Astrocyte of the hippocampus (primary cell): ENCODE results near the gene TGIF1.

Experiments used
- DNase-seq: peaks from one replicate; pipeline ENCODE4 v3.0.0; 2011; ENCODE audit warnings: low read depth, low spot score

TGIF1 gene

GRCh38 chr18:3434685-3435084, 15.3 kb upstream of the TGIF1 start:
- no peak for DNase-seq

- no peak for DNase-seq
Observed at GRCh38 chr18:3440341-3440740, 9.6 kb upstream of the TGIF1 start.

GRCh38 chr18:3441290-3441689, 8.7 kb upstream of the TGIF1 start:
- peak; percentile 53 for DNase-seq

GRCh38 chr18:3442919-3443318, 7.1 kb upstream of the TGIF1 start:
- no peak for DNase-seq

- DNase-seq: no peak
Observed at GRCh38 chr18:3444296-3444695, 5.7 kb upstream of the TGIF1 start.

GRCh38 chr18:3444954-3445353, 5.0 kb upstream of the TGIF1 start:
- DNase-seq: no peak

- DNase-seq: peak; percentile 75
Observed at GRCh38 chr18:3447068-3447894, 2.7 kb upstream of the TGIF1 start.

- peak; percentile 99 for DNase-seq
Observed at GRCh38 chr18:3447895-3448837, 1.8 kb upstream of the TGIF1 start.

GRCh38 chr18:3448838-3449511, 997 bp upstream of the TGIF1 start:
- DNase-seq: peak; percentile 81

GRCh38 chr18:3449512-3450011, 410 bp upstream of the TGIF1 start:
- DNase-seq: peak; percentile 88

GRCh38 chr18:3450799-3451182, 819 bp downstream of the TGIF1 start:
- DNase-seq: no peak

GRCh38 chr18:3451183-3451988, 1.4 kb downstream of the TGIF1 start:
- DNase-seq: peak; percentile 97

GRCh38 chr18:3451989-3452749, 2.2 kb downstream of the TGIF1 start:
- peak; percentile 81 for DNase-seq

- DNase-seq: peak; percentile 43
Observed at GRCh38 chr18:3452750-3453539, 3.0 kb downstream of the TGIF1 start.

- DNase-seq: peak; percentile 95
Observed at GRCh38 chr18:3453540-3454364, 3.8 kb downstream of the TGIF1 start.

- peak; percentile 77 for DNase-seq
Observed at GRCh38 chr18:3454365-3455089, 4.6 kb downstream of the TGIF1 start.

- DNase-seq: no peak
Observed at GRCh38 chr18:3455090-3455635, 5.2 kb downstream of the TGIF1 start.
